A549 (cell line): ENCODE results near the gene COPA. TPM values are rescaled to one million over a fixed set of nuclear protein-coding genes. Genes with fewer than 3 reads are reported as not detected.

Experiments
- ATAC-seq, 2 experiments: fragments of 200-7000 bp in 1 of 2; fragments of >200 bp in 1 of 2; cut with Nextera tagmentation in 1 of 2; cut with Tn5 transposase in 1 of 2; 3 replicates each; pipeline versions ENCODE4 v1.8.0 to v1.9.1; 2018 to 2020; ENCODE audit warnings: mild to moderate bottlenecking in 1 of 2, moderate library complexity in 1 of 2
- CTCF ChIA-PET: fragments of 300-600 bp; sonication (Branson Sonifier 250); formaldehyde crosslinking; extraction: SDS; loops from one replicate; lab custom pipeline; 2021; ENCODE audit warnings: antibody characterized with exemption, inconsistent platforms; lab: Yijun Ruan, JAX
- POLR2A ChIA-PET: fragments of 350-600 bp; formaldehyde crosslinking; extraction: SDS; loops from one replicate; lab custom pipeline; 2021; ENCODE audit warnings: antibody characterized with exemption, inconsistent platforms; lab: Yijun Ruan, JAX
- DNase-seq, 2 experiments: peaks; one replicate each; pipeline versions ENCODE4 v3.0.0 to v3.0.0-alpha.2; 2011 to 2016; ENCODE audit warnings: low read depth in 1 of 2, low spot score in 1 of 2
- FAIRE-seq: peaks from 2 replicates; lab custom pipeline; 2011; peaks lifted over from hg19 to GRCh38; lab: Jason Lieb, UNC
- H3K27ac ChIP-seq, 2 experiments: fragments of >200 bp; sonication (Bioruptor Twin); formaldehyde crosslinking; 3 replicates each; pipeline ENCODE4 v1.5.1; 2016 to 2017
- H3K4me1 ChIP-seq: fragments of >200 bp; sonication (Bioruptor Twin); formaldehyde crosslinking; 3 replicates; pipeline ENCODE4 v1.6.1; 2016
- H3K4me2 ChIP-seq: fragments of >200 bp; sonication (Bioruptor Twin); formaldehyde crosslinking; 3 replicates; pipeline ENCODE4 v1.6.1; 2016
- H3K4me3 ChIP-seq: fragments of >200 bp; sonication (Bioruptor Twin); formaldehyde crosslinking; 3 replicates; pipeline ENCODE4 v1.5.1; 2016
- H3K9me3 ChIP-seq: fragments of >200 bp; sonication (Bioruptor Twin); formaldehyde crosslinking; 3 replicates; pipeline ENCODE4 v1.6.1; 2016
- CBX2 ChIP-seq: fragments of 200-600 bp; sonication (generic); IDR thresholded peaks from 2 replicates; pipeline ENCODE4 v1.6.1; 2016; ENCODE audit warnings: low read depth, mild to moderate bottlenecking, borderline replicate concordance
- CBX8 ChIP-seq: fragments of 200-600 bp; sonication (generic); IDR thresholded peaks from 2 replicates; pipeline ENCODE4 v1.6.1; 2016
- CHD4 ChIP-seq: fragments of 200-600 bp; sonication (generic); IDR thresholded peaks from 2 replicates; pipeline ENCODE4 v1.6.1; 2016; ENCODE audit warnings: antibody characterized with exemption, mild to moderate bottlenecking, borderline replicate concordance
- EHMT2 ChIP-seq: fragments of 200-600 bp; sonication (generic); IDR thresholded peaks from 2 replicates; pipeline ENCODE4 v1.6.1; 2016; ENCODE audit warnings: antibody characterized with exemption, low read depth, mild to moderate bottlenecking, moderate library complexity
- ESRRA ChIP-seq: fragments of 150-350 bp; IDR thresholded peaks from 2 replicates; pipeline ENCODE4 v1.6.1; 2014; ENCODE audit warnings: mild to moderate bottlenecking, low read length, borderline replicate concordance
- FOXS1 ChIP-seq: fragments of 250-450 bp; sonication (Bioruptor Pico); IDR thresholded peaks from 2 replicates; pipeline ENCODE4 v1.5.0; 2020; ENCODE audit warnings: mild to moderate bottlenecking, moderate library complexity
- HDAC2 ChIP-seq: fragments of 200-600 bp; sonication (generic); IDR thresholded peaks from 2 replicates; pipeline ENCODE4 v1.6.1; 2016
- HES2 ChIP-seq: fragments of >200 bp; sonication (Bioruptor Twin); formaldehyde crosslinking; IDR thresholded peaks from 2 replicates; pipeline ENCODE4 v1.6.1; 2016
- HEYL ChIP-seq: fragments of 250-450 bp; sonication (Bioruptor Pico); IDR thresholded peaks from 2 replicates; pipeline ENCODE4 v1.8.0; 2021; ENCODE audit warnings: mild to moderate bottlenecking, moderate library complexity
- HOXB5 ChIP-seq: fragments of 250-450 bp; sonication (Bioruptor Pico); IDR thresholded peaks from 2 replicates; pipeline ENCODE4 v1.5.0; 2020; ENCODE audit warnings: mild to moderate bottlenecking, moderate library complexity
- JUN ChIP-seq, 2 experiments: fragments of >200 bp; sonication (Bioruptor Twin); formaldehyde crosslinking; IDR thresholded peaks; 2 replicates in 1 of 2; 3 replicates in 1 of 2; pipeline ENCODE4 v1.6.1; 2016 to 2017
- KDM1A ChIP-seq: fragments of 200-600 bp; sonication (generic); IDR thresholded peaks from 2 replicates; pipeline ENCODE4 v1.6.1; 2016; ENCODE audit warnings: low read depth, mild to moderate bottlenecking
- KDM5A ChIP-seq: fragments of 200-600 bp; sonication (generic); IDR thresholded peaks from 2 replicates; pipeline ENCODE4 v1.6.1; 2016; ENCODE audit warnings: antibody characterized with exemption, mild to moderate bottlenecking
- MAZ ChIP-seq: fragments of 150-350 bp; IDR thresholded peaks from 2 replicates; pipeline ENCODE4 v1.6.1; 2014; ENCODE audit warnings: antibody characterized with exemption, low read depth, low read length, borderline replicate concordance
- MYC ChIP-seq: IDR thresholded peaks from 2 replicates; pipeline ENCODE4 v1.6.1; 2012; ENCODE audit warnings: mild to moderate bottlenecking, inconsistent platforms, low read length, improper control_type of control experiment, borderline replicate concordance
- NFE2L2 ChIP-seq: fragments of 150-350 bp; conservative IDR thresholded peaks from 2 replicates; pipeline ENCODE4 v1.6.1; 2014; ENCODE audit warnings: low read length
- NR3C1 ChIP-seq: fragments of >200 bp; sonication (Bioruptor Twin); formaldehyde crosslinking; IDR thresholded peaks from 3 replicates; pipeline ENCODE4 v1.6.1; 2017
- POLR2A ChIP-seq: IDR thresholded peaks from 2 replicates; pipeline ENCODE4 v1.6.1; 2012; ENCODE audit warnings: mild to moderate bottlenecking, low read length
- RARB ChIP-seq: fragments of 250-450 bp; sonication (Bioruptor Pico); IDR thresholded peaks from 2 replicates; pipeline ENCODE4 v1.8.0; 2021; ENCODE audit warnings: mild to moderate bottlenecking, moderate library complexity
- RNF2 ChIP-seq: fragments of 200-600 bp; sonication (generic); IDR thresholded peaks from 2 replicates; pipeline ENCODE4 v1.6.1; 2016; ENCODE audit warnings: low read depth, mild to moderate bottlenecking, antibody characterized with exemption, moderate library complexity, borderline replicate concordance
- SREBF2 ChIP-seq: fragments of 450-650 bp; IDR thresholded peaks from 2 replicates; pipeline ENCODE4 v1.6.1; 2014; ENCODE audit warnings: mild to moderate bottlenecking, moderate library complexity
- TFCP2L1 ChIP-seq: fragments of 250-450 bp; sonication (Bioruptor Pico); IDR thresholded peaks from 2 replicates; pipeline ENCODE4 v1.5.0; 2021; ENCODE audit warnings: mild to moderate bottlenecking
- TP53 ChIP-seq: fragments of 250-450 bp; sonication (Bioruptor Pico); IDR thresholded peaks from 2 replicates; pipeline ENCODE4 v1.5.0; 2021; ENCODE audit warnings: mild to moderate bottlenecking, moderate library complexity
- ZFP36 ChIP-seq: fragments of 450-650 bp; IDR thresholded peaks from 2 replicates; pipeline ENCODE4 v1.6.1; 2014; ENCODE audit warnings: borderline replicate concordance; ENCODE audit not compliant: partially characterized antibody
- ZNF302 ChIP-seq: fragments of 250-450 bp; sonication (Bioruptor Pico); IDR thresholded peaks from 2 replicates; pipeline ENCODE4 v1.9.0; 2021; ENCODE audit warnings: inconsistent platforms, mild to moderate bottlenecking, moderate library complexity
- WGBS: methylation state at CpG from one replicate; pipeline ENCODE4 v1.1.6; 2017; ENCODE audit errors: missing lambda C conversion rate; 5-methylcytosine and 5-hydroxymethylcytosine counted together
- polyA plus RNA-seq, 4 experiments: library from polyadenylated mRNA; depleted of rRNA in 3 of 4; stranded (reverse); fragments of >200 nt; fragmentation: RNase III in 1 of 4; extraction: RNeasy Plus Mini Kit Qiagen cat#74134 plus additional on column Dnase treatment in 1 of 4; gene quantifications; 2 replicates in 3 of 4; 3 replicates in 1 of 4; pipeline ENCODE4 v1.2.3, GENCODE V29; 2011 to 2017
- TF ChIP-seq, protein P1 (sequence below): IDR thresholded peaks from 2 replicates; pipeline ENCODE4 v1.6.1; 2012
- TF ChIP-seq, protein P2 (sequence below): fragments of 200-600 bp; sonication (generic); IDR thresholded peaks from 2 replicates; pipeline ENCODE4 v1.6.1; 2016; ENCODE audit warnings: antibody characterized with exemption, mild to moderate bottlenecking, moderate library complexity

Gene COPA
- polyA plus RNA-seq, 2 of the 4 experiments (the other 2 are of a cell fraction), result 83.5 to 149 TPM

DNA sequence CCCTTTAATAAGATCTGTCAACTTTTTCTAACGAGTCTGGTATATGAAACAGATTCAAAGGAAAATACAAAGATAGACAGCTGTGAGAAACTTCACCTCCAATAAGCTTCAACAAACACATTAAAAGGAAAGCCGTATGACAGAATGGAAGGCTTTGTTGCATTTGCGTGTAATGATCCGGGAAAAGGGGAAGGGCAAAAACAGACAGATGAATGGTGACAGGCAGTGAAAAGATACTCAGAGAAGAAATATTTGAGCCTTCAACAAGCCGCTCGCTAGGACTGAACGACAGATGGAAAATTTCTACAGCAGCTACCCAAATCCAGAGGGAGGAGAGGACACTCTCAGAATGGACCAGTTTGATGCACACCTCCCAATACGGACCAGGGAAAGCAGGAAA is 14.9 kb downstream of the COPA start:
- TF ChIP-seq HOXB5 (CRISPR knock-in tag) (no peak), HDAC2 (no peak), NR3C1 (no peak), ESRRA (no peak), SREBF2 (no peak), HES2 (no peak), TFCP2L1 (CRISPR knock-in tag) (no peak), ZFP36 (no peak), CBX8 (no peak), NFE2L2 (no peak), FOXS1 (CRISPR knock-in tag) (no peak)
- no peak for FAIRE-seq
- ChIA-PET CTCF (interaction anchor here (1.0 to 4.0 kb wide), 2 partner anchors 36 to 135 kb away, joined by 3 to 29 read pairs; no protein-coding TSS in a partner anchor), POLR2A (no interaction called here)
- Histone ChIP-seq H3K4me3 (no peak overlapping the region), H3K9me3 (no peaks in the 10 kb centered on the region), H3K4me1 (no peaks in the 10 kb centered on the region), H3K4me2 (no peak overlapping the region), H3K27ac (no peak overlapping the region)
- 89% methylated on average over 8 of the region's 8 CpGs for WGBS
- no peak for DNase-seq
- no peak for ATAC-seq

DNA sequence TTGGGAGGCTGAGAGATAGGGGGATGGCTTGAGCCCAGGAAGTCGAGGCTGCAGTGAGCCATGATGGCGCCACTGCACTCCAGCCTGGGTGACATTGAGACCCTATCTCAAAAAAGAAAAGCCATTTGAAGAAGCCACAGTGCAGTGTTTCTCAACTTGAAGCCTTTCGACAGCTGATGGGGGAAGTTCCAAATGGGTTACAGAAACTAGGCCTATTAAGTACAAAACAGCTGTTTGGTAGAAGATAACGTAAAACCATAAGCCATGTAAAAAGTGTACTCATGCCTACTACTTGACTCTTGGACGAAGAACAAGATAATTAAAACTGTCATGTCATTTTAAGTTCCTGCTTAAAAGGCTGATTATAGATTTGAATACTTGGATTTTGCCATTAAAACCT is 16.6 kb downstream of the COPA start:
- Histone ChIP-seq H3K4me1 (no peaks in the 10 kb centered on the region), H3K4me2 (no peak overlapping the region), H3K9me3 (no peaks in the 10 kb centered on the region), H3K4me3 (no peak overlapping the region), H3K27ac (no peak overlapping the region)
- no peak for DNase-seq
- ATAC-seq, result no peak
- ChIA-PET POLR2A (no interaction called here), CTCF (no interaction called here)
- no peak for FAIRE-seq
- 93% methylated on average over 5 of the region's 5 CpGs for WGBS
- TF ChIP-seq CHD4 (no peak), MAZ (no peak), MYC (no peak), JUN (IDR thresholded peaks at IDR 0.05) (no peak), ESRRA (no peak), FOXS1 (CRISPR knock-in tag) (no peak), HEYL (CRISPR knock-in tag) (no peak), POLR2A (no peak), TP53 (no peak), EHMT2 (no peak), CBX8 (no peak), KDM5A (no peak), RARB (CRISPR knock-in tag) (no peak), RNF2 (no peak), KDM1A (no peak), HOXB5 (CRISPR knock-in tag) (no peak), CBX2 (no peak), ZNF302 (CRISPR knock-in tag) (no peak)
- TF ChIP-seq, protein P1, sequence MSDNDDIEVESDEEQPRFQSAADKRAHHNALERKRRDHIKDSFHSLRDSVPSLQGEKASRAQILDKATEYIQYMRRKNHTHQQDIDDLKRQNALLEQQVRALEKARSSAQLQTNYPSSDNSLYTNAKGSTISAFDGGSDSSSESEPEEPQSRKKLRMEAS, result no peak
- TF ChIP-seq, protein P2, sequence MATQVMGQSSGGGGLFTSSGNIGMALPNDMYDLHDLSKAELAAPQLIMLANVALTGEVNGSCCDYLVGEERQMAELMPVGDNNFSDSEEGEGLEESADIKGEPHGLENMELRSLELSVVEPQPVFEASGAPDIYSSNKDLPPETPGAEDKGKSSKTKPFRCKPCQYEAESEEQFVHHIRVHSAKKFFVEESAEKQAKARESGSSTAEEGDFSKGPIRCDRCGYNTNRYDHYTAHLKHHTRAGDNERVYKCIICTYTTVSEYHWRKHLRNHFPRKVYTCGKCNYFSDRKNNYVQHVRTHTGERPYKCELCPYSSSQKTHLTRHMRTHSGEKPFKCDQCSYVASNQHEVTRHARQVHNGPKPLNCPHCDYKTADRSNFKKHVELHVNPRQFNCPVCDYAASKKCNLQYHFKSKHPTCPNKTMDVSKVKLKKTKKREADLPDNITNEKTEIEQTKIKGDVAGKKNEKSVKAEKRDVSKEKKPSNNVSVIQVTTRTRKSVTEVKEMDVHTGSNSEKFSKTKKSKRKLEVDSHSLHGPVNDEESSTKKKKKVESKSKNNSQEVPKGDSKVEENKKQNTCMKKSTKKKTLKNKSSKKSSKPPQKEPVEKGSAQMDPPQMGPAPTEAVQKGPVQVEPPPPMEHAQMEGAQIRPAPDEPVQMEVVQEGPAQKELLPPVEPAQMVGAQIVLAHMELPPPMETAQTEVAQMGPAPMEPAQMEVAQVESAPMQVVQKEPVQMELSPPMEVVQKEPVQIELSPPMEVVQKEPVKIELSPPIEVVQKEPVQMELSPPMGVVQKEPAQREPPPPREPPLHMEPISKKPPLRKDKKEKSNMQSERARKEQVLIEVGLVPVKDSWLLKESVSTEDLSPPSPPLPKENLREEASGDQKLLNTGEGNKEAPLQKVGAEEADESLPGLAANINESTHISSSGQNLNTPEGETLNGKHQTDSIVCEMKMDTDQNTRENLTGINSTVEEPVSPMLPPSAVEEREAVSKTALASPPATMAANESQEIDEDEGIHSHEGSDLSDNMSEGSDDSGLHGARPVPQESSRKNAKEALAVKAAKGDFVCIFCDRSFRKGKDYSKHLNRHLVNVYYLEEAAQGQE, result no peak
